Natural killer cell (primary cell): Measurements from ENCODE around the gene PELO. TPM values are rescaled to one million over a fixed set of nuclear protein-coding genes. Genes with fewer than 3 reads are reported as not detected.
"Not testable (repeated sequence)": the region's sequence is repeated elsewhere in the genome, so short reads cannot be mapped to it uniquely, and the experiment has no call there.

Experiments used
- ATAC-seq, 3 donors: fragments of 150-1000 bp in 2 of 3; fragments of 200-7000 bp in 1 of 3; cut with Tn5 transposase; 1 replicate in 1 of 3; 2 replicates in 2 of 3; pipeline ENCODE4 v1.10.0; 2021; ENCODE audit warnings: mild to moderate bottlenecking in 2 of 3, moderate library complexity in 2 of 3
- DNase-seq, 2 donors: peaks; one replicate each; pipeline versions ENCODE4 v3.0.0 to v3.0.0-alpha.2; 2013 to 2021; ENCODE audit warnings: mixed read lengths in 1 of 2
- H3K27ac ChIP-seq: one replicate; pipeline ENCODE4 v1.5.1; 2013; ENCODE audit warnings: mild to moderate bottlenecking, low read length
- H3K27me3 ChIP-seq: one replicate; pipeline ENCODE4 v1.6.1; 2013; ENCODE audit warnings: low read length; ENCODE audit not compliant: control insufficient read depth, insufficient read depth
- H3K36me3 ChIP-seq: one replicate; pipeline ENCODE4 v1.6.1; 2013; ENCODE audit warnings: low read length; ENCODE audit not compliant: control insufficient read depth, insufficient read depth
- H3K4me1 ChIP-seq: one replicate; pipeline ENCODE4 v1.6.1; 2013; ENCODE audit warnings: low read length; ENCODE audit not compliant: control insufficient read depth, insufficient read depth
- H3K4me3 ChIP-seq: one replicate; pipeline ENCODE4 v1.5.1; 2013; ENCODE audit warnings: low read length
- H3K9me3 ChIP-seq: one replicate; pipeline ENCODE4 v1.6.1; 2013; ENCODE audit warnings: low read length; ENCODE audit not compliant: control insufficient read depth, insufficient read depth
- H3K27ac Mint-ChIP-seq, 2 donors: one replicate each; pipeline ENCODE4 v1.8.0; 2022; ENCODE audit warnings: mild to moderate bottlenecking in 2 of 2, mixed read lengths in 2 of 2, moderate library complexity in 1 of 2
- H3K27me3 Mint-ChIP-seq, 2 donors: one replicate each; pipeline ENCODE4 v1.8.0; 2022; ENCODE audit warnings: low read depth in 2 of 2, mixed read lengths in 2 of 2
- H3K36me3 Mint-ChIP-seq: one replicate; pipeline ENCODE4 v1.8.0; 2022; ENCODE audit warnings: mixed read lengths
- H3K4me1 Mint-ChIP-seq, 2 donors: one replicate each; pipeline ENCODE4 v1.8.0; 2022; ENCODE audit warnings: mixed read lengths in 2 of 2
- H3K4me3 Mint-ChIP-seq: one replicate; pipeline ENCODE4 v1.8.0; 2022; ENCODE audit warnings: mild to moderate bottlenecking, moderate library complexity, mixed read lengths
- H3K9me3 Mint-ChIP-seq, 2 donors: one replicate each; pipeline ENCODE4 v1.8.0; 2022; ENCODE audit warnings: mixed read lengths in 2 of 2
- WGBS: methylation state at CpG from one replicate; pipeline ENCODE4 v1.1.7; 2013; ENCODE audit warnings: missing lambda C conversion rate; ENCODE audit not compliant: insufficient coverage; 5-methylcytosine and 5-hydroxymethylcytosine counted together
- intact Hi-C: fragments of 100-400 bp; cut with micrococcal nuclease; formaldehyde crosslinking; loops from one replicate; pipeline ENCODE4 v1.14.2; 2022
- total RNA-seq, 4 donors: library from RNA; stranded (reverse); fragments of 120-200 nt in 1 of 4; gene quantifications; one replicate each; pipeline versions ENCODE4 v1.2.3 to v1.2.4, GENCODE V29; 2013 to 2022
- TF ChIP-seq, protein P1 (sequence below): fragments of 200-600 bp; IDR thresholded peaks from one replicate; pipeline ENCODE4 v1.8.0; 2022; ENCODE audit warnings: antibody characterized with exemption

PELO gene
- total RNA-seq, 3 donors from 2014 or later (not counting 1 experiment from before 2014, with no cell fraction given) = 2.6 to 3.9 (median 3.7) TPM

DNA sequence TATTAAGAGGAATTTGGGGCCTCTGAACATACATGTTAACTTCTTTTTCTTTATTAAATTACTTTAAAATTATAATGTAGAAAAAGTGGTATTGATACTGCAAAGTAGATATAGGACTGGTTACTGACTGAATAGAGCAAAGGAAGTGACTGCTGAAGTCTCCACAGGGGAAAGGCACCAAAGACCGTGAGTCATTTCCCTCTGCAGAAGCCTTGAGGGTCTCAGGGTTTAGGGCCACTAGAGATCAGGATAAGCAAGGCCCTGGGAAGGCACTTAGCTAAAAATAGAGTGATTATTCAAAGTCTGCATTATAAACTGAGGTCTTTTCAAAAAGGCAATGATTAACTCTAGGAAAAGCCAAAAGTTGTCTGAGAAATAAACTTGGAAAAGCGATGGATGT, 44.7 kb upstream of the PELO start:
- Mint-ChIP-seq H3K27me3 (peaks cover 6 to 7% of the 10 kb centered on the region in 2 donors), H3K9me3 (no peaks in the 10 kb centered on the region), H3K36me3 (no peaks in the 10 kb centered on the region), H3K27ac (peak overlapping the region in 1 of 2 donors; percentile 72), H3K4me1 (peaks cover 6 to 41% of the 10 kb centered on the region in 2 donors), H3K4me3 (no peak overlapping the region)
- Histone ChIP-seq H3K27me3 (no peaks in the 10 kb centered on the region), H3K4me1 (peaks cover 6% of the 10 kb centered on the region), H3K9me3 (no peaks in the 10 kb centered on the region), H3K4me3 (no peak overlapping the region), H3K27ac (no peak overlapping the region), H3K36me3 (no peaks in the 10 kb centered on the region)
- DNase-seq = peak in 1 of 2 donors; percentile 37
- TF ChIP-seq, protein P1, sequence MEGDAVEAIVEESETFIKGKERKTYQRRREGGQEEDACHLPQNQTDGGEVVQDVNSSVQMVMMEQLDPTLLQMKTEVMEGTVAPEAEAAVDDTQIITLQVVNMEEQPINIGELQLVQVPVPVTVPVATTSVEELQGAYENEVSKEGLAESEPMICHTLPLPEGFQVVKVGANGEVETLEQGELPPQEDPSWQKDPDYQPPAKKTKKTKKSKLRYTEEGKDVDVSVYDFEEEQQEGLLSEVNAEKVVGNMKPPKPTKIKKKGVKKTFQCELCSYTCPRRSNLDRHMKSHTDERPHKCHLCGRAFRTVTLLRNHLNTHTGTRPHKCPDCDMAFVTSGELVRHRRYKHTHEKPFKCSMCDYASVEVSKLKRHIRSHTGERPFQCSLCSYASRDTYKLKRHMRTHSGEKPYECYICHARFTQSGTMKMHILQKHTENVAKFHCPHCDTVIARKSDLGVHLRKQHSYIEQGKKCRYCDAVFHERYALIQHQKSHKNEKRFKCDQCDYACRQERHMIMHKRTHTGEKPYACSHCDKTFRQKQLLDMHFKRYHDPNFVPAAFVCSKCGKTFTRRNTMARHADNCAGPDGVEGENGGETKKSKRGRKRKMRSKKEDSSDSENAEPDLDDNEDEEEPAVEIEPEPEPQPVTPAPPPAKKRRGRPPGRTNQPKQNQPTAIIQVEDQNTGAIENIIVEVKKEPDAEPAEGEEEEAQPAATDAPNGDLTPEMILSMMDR = no peak
- intact Hi-C loops = loop anchor here (5.0 kb wide), 1 partner anchor 34 kb away; no protein-coding TSS in a partner anchor
- WGBS = 67% methylated on average over 2 of the region's 2 CpGs
- ATAC-seq = peak in 1 of 3 donors; percentile 41

DNA sequence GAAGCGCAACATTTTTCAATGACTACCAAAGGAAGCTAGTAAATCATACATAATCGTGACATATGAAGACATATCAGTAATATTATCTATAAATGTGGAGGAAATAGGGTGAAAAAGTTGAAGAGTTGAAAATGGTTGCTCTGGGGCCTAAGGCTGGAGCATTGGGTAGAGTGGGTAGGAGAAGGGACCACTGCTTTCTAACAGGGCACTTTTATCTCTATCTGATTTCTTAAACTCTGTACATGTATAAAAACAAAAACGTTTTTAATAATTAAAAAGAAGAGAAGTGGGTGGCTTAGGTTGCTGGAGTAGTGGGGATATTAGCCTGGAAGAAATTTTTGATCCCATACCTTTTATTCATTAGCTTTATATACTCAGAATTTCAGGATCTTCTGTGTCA, 44.2 kb upstream of the PELO start:
- no peak for DNase-seq
- peaks cover 6% of the 10 kb centered on the region for H3K4me1 ChIP-seq
- no peaks in the 10 kb centered on the region for H3K36me3 Mint-ChIP-seq
- H3K9me3 ChIP-seq = no peaks in the 10 kb centered on the region
- intact Hi-C loops = loop anchor here (5.0 kb wide), 1 partner anchor 34 kb away; no protein-coding TSS in a partner anchor
- WGBS = 100% methylated on average over 1 of the region's 3 CpGs
- H3K4me3 Mint-ChIP-seq = no peak overlapping the region
- H3K4me1 Mint-ChIP-seq = peaks cover 8 to 40% of the 10 kb centered on the region in 2 donors
- H3K27me3 Mint-ChIP-seq = peaks cover 6 to 7% of the 10 kb centered on the region in 2 donors
- no peak overlapping the region for H3K4me3 ChIP-seq
- H3K27ac Mint-ChIP-seq = peak overlapping the region in 1 of 2 donors; percentile 72
- no peaks in the 10 kb centered on the region for H3K27me3 ChIP-seq
- no peak overlapping the region for H3K27ac ChIP-seq
- TF ChIP-seq, protein P1 = no peak
- no peaks in the 10 kb centered on the region for H3K9me3 Mint-ChIP-seq
- no peaks in the 10 kb centered on the region for H3K36me3 ChIP-seq
- peak in 2 of 3 donors; percentile 4 to 35 for ATAC-seq

DNA sequence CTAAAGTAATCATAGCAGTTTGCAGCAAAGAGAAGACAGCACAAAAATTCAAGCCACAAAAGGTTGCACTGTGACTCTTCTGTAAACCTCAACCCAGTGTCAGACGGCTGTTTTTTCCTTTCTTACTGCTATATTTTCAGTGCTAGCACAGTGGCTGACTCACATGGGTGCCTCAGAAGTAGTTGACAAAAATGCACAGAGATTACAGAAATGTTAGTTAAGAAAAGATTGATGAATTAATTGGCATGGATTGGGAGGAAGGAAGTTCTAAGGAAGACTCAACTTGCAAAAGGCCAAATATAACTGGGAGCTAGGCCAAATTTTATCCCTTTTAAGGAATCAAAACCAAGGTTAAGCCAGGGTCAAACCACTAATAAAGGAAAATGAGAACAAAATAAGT, 43.7 kb upstream of the PELO start:
- peak overlapping the region; percentile 11 for H3K27ac ChIP-seq
- TF ChIP-seq, protein P1 = no peak
- no peaks in the 10 kb centered on the region for H3K9me3 ChIP-seq
- Mint-ChIP-seq H3K27me3 (peaks cover 6 to 7% of the 10 kb centered on the region in 2 donors), H3K4me1 (peaks cover 13 to 44% of the 10 kb centered on the region in 2 donors), H3K9me3 (no peaks in the 10 kb centered on the region), H3K4me3 (no peak overlapping the region), H3K36me3 (no peaks in the 10 kb centered on the region), H3K27ac (peak overlapping the region in 1 of 2 donors; percentile 72)
- intact Hi-C loops = loop anchor here (5.0 kb wide), 1 partner anchor 33 kb away; no protein-coding TSS in a partner anchor
- H3K36me3 ChIP-seq = no peaks in the 10 kb centered on the region
- peak; percentile 74 to 89 (median 79) for ATAC-seq
- 7% methylated on average over 1 of the region's 1 CpG for WGBS
- H3K4me1 ChIP-seq = peaks cover 6% of the 10 kb centered on the region
- DNase-seq = peak in 1 of 2 donors; percentile 69
- H3K4me3 ChIP-seq = no peak overlapping the region
- no peaks in the 10 kb centered on the region for H3K27me3 ChIP-seq

DNA sequence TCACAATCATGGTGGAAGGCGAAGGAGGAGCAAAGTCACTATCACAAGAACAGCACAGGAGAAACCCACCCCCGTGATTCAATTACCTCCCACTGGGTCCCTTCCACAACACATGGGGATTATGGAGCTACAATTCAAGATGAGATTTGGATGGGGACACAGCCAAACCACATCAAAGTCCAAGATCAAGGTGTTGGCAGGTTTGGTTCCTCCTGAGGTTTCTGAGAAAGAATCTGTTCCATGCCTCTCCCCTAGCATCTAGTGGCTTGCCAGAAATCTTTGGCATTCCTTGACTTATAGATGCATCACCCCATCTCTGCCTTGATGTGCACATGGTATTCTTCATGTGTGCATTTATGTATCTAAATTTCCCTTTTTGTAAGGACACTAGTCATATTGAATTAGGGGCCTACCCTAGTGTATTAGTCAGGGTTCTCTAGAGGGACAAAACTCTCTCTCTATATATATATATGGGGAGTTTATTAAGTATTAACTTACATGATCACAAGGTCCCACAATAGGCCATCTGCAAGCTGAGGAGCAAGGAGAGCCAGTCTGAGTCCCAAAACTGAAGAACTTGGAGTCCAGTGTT, 42.8 kb upstream of the PELO start:
- not testable (repeated sequence) for ATAC-seq, H3K27me3 Mint-ChIP-seq, H3K4me1 ChIP-seq, H3K4me3 Mint-ChIP-seq, H3K4me3 ChIP-seq, H3K27ac ChIP-seq, H3K9me3 ChIP-seq, H3K27me3 ChIP-seq, H3K9me3 Mint-ChIP-seq, H3K36me3 Mint-ChIP-seq, H3K36me3 ChIP-seq
- 93% methylated on average over 2 of the region's 2 CpGs for WGBS
- intact Hi-C loops = loop anchor here (5.0 kb wide), 1 partner anchor 32 kb away; no protein-coding TSS in a partner anchor
- DNase-seq = peak in 1 of 2 donors; percentile 27
- H3K4me1 Mint-ChIP-seq = peaks cover 14 to 51% of the 10 kb centered on the region in 2 donors
- H3K27ac Mint-ChIP-seq = peak overlapping the region in 1 of 2 donors; percentile 26
